ENCODE results near the gene PRAC1. TPM values are rescaled to one million over a fixed set of nuclear protein-coding genes. Genes with fewer than 3 reads are reported as not detected.
A peak's percentile ranks its signal among the peaks of the same experiment; 100 is the strongest.

Gene PRAC1
- total RNA-seq, 1 experiment from 2014 or later, result not detected

DNA sequence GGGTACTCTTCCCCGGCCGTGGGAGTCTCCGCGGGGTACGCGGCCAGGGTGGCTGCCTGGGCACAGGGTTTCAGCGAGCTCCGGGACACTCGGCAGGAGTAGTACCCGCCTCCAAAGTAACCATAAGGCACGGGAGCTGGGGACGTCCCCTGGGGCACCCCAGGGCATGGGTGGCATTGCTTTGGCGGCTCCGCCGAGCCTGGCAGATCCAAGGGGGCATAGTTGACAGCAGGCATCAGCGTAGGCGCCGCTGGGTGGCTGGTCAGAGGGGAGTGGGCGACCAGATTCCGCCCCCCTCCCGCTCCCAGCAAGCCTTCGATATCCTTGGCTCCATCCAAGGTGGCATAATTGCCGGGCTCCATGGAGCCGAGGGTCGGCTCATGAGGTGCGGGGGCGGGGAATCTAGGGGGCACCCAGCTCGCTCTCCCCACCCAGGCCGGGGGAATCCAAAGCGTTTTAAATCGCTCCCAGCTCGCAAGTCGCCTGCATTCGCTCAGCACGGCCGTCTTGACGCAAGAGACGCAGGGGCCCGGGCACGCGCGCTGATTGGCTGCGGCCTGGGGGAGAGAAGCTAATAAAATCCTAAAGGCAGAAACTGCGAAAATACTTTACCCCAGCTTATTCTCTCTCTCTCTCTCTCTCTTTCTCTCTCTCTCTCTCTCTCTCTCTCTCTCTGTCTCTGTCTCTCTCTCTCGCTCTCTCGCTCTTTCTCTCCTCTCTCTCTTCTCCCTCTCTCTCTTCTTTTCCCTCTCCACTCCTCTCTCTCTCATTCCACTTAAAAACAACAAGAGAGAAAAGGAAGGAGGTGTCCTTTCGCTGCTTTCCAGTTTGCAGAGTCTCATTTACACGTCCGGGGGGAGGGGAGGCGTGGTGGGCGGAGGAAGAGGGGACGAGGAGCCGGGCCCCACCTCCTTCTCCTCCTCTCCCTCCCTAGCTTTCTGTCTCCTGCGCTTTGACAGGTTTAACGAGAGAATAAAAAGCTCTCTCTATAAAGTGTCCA is 6.2 kb upstream of the PRAC1 start, which contains the start of gene HOXB13:
Gene HOXB13 (minus strand): TSS at position 519 of the 1,000 bp plus-strand sequence. CDS start 157 bp downstream, at position 362.
- H2BK5ac ChIP-seq (ENCODE audit: insufficient read length, low read length), result no peak within 1 kb of the TSS
- H3K4ac ChIP-seq (ENCODE audit: low read depth, low read length), result no peak within 1 kb of the TSS
- H3T11ph ChIP-seq (ENCODE audit: low read length), result no peak within 1 kb of the TSS
- no peak within 1 kb of the TSS for H4K5ac ChIP-seq (ENCODE audit: insufficient read length, low read depth, low read length)
- no CpG with 5 or more reads among the region's 55 CpGs for WGBS (ENCODE audit: extremely low coverage, insufficient read length, low lambda C conversion rate)
- H4K91ac ChIP-seq (ENCODE audit: insufficient read length, low read depth, low read length), result no peak within 1 kb of the TSS
- H4K8ac ChIP-seq (replicated peaks; ENCODE audit: insufficient read length, low read depth, low read length), result no peak within 1 kb of the TSS
- TF ChIP-seq, protein P1, sequence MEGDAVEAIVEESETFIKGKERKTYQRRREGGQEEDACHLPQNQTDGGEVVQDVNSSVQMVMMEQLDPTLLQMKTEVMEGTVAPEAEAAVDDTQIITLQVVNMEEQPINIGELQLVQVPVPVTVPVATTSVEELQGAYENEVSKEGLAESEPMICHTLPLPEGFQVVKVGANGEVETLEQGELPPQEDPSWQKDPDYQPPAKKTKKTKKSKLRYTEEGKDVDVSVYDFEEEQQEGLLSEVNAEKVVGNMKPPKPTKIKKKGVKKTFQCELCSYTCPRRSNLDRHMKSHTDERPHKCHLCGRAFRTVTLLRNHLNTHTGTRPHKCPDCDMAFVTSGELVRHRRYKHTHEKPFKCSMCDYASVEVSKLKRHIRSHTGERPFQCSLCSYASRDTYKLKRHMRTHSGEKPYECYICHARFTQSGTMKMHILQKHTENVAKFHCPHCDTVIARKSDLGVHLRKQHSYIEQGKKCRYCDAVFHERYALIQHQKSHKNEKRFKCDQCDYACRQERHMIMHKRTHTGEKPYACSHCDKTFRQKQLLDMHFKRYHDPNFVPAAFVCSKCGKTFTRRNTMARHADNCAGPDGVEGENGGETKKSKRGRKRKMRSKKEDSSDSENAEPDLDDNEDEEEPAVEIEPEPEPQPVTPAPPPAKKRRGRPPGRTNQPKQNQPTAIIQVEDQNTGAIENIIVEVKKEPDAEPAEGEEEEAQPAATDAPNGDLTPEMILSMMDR (conservative IDR thresholded peaks at IDR 0.05), result no peak
- Mint-ChIP-seq H3K4me3 (peak within 1 kb of the TSS; percentile 30 to 74), H3K27ac (no peak within 1 kb of the TSS), H3K4me1 (peaks cover 16 to 26% of the 10 kb centered on the region in 2 experiments), H3K9me3 (peaks cover 4 to 15% of the 10 kb centered on the region in 2 experiments; a peak in 3 of 5 replicates), H3K27me3 (ENCODE audit: low read depth) (peaks cover 100% of the 10 kb centered on the region), H3K36me3 (ENCODE audit: insufficient read depth in 1 of 3, low read depth in 3 of 3) (peaks cover 0 to 2% (median 0%) of the 10 kb centered on the region in 3 experiments; a peak in 1 of 7 replicates)
- peaks cover 4% of the 10 kb centered on the region for H4K20me1 ChIP-seq (ENCODE audit: control insufficient read depth, insufficient read depth, insufficient read length)
- peaks cover 99% of the 10 kb centered on the region for H3K27me3 ChIP-seq (ENCODE audit: insufficient read depth, low read length)
- no peaks in the 10 kb centered on the region for H3K79me1 ChIP-seq (ENCODE audit: insufficient read depth, low read depth, low read length, poor library complexity, severe bottlenecking)
- no peak within 1 kb of the TSS for H3K18ac ChIP-seq (ENCODE audit: insufficient read length, low read depth, low read length)
- no peaks in the 10 kb centered on the region for H3K79me2 ChIP-seq (ENCODE audit: insufficient read depth, low read length)
- DNase-seq, result peak; percentile 81
- H3K4me2 ChIP-seq (ENCODE audit: insufficient read depth, insufficient read length, low read length), result peak within 1 kb of the TSS; percentile 52
- H2BK12ac ChIP-seq (ENCODE audit: insufficient read length, low read depth, low read length), result no peak within 1 kb of the TSS
- no peak within 1 kb of the TSS for H2AK5ac ChIP-seq (ENCODE audit: insufficient read length, low read length)
- no peaks in the 10 kb centered on the region for H3K4me1 ChIP-seq (ENCODE audit: insufficient read depth, low read length)
- H3K9me3 ChIP-seq (ENCODE audit: control insufficient read depth, low read depth, low read length), result no peaks in the 10 kb centered on the region
- no peak within 1 kb of the TSS for H2AFZ ChIP-seq (ENCODE audit: low read length)
- H3K23me2 ChIP-seq (ENCODE audit: insufficient read length, low read depth, low read length, poor library complexity, severe bottlenecking), result peaks cover 4% of the 10 kb centered on the region
- no peak within 1 kb of the TSS for H2BK15ac ChIP-seq (ENCODE audit: low read depth, low read length)
- no peak within 1 kb of the TSS for H3K56ac ChIP-seq (ENCODE audit: insufficient read length, low read depth, low read length)
- no peak within 1 kb of the TSS; the same call in 1 of the 2 replicates for H3K14ac ChIP-seq (ENCODE audit: insufficient read depth, low read length)
- H2BK20ac ChIP-seq (ENCODE audit: low read depth, low read length, poor library complexity, severe bottlenecking), result no peak within 1 kb of the TSS
- no peak within 1 kb of the TSS for H3K9ac ChIP-seq (ENCODE audit: extremely low read depth, insufficient read length, low read length)
- H3K27ac ChIP-seq (ENCODE audit: insufficient read length, low read depth, low read length), result no peak within 1 kb of the TSS
- no peak within 1 kb of the TSS for H2BK120ac ChIP-seq (ENCODE audit: low read depth, low read length, poor library complexity, severe bottlenecking)
- H3K23ac ChIP-seq (ENCODE audit: insufficient read length, low read depth, low read length), result no peak within 1 kb of the TSS

Measured in H9 (cell line).